Measurements from ENCODE around the gene VAV2.

The VAV2 gene

GRCh38 chr9:133980864-133981588 is 11.1 kb downstream of the VAV2 start:
- no peak for DNase-seq

- DNase-seq = no peak
These were observed 11.9 kb downstream of the VAV2 start for GRCh38 chr9:133979921-133980863.

GRCh38 chr9:133979273-133979920 is 12.7 kb downstream of the VAV2 start:
- no peak for DNase-seq

- no peak for DNase-seq
These were observed 13.2 kb downstream of the VAV2 start for GRCh38 chr9:133978899-133979272.

GRCh38 chr9:133978226-133978898 is 13.8 kb downstream of the VAV2 start:
- no peak for DNase-seq

- no peak for DNase-seq
These were observed 14.5 kb downstream of the VAV2 start for GRCh38 chr9:133977421-133978201.

- DNase-seq = no peak
These were observed 15.2 kb downstream of the VAV2 start for GRCh38 chr9:133976887-133977286.

- DNase-seq = no peak
These were observed 15.8 kb downstream of the VAV2 start for GRCh38 chr9:133976191-133976861.

GRCh38 chr9:133975511-133975910 is 16.6 kb downstream of the VAV2 start:
- no peak for DNase-seq

GRCh38 chr9:133974631-133975341 is 17.3 kb downstream of the VAV2 start:
- DNase-seq = no peak

- no peak for DNase-seq
These were observed 18.1 kb downstream of the VAV2 start for GRCh38 chr9:133973791-133974630.

GRCh38 chr9:133973111-133973790 is 18.9 kb downstream of the VAV2 start:
- no peak for DNase-seq

GRCh38 chr9:133971981-133972941 is 19.9 kb downstream of the VAV2 start:
- no peak for DNase-seq

GRCh38 chr9:133971121-133971951 is 20.8 kb downstream of the VAV2 start:
- no peak for DNase-seq

- no peak for DNase-seq
These were observed 21.5 kb downstream of the VAV2 start for GRCh38 chr9:133970581-133971058.

GRCh38 chr9:133969681-133970580 is 22.2 kb downstream of the VAV2 start:
- DNase-seq = no peak

Data from AML-193 (cell line).